Smooth muscle cell (in vitro differentiated cells): ENCODE results near the gene POLR2I. TPM values are rescaled to one million over a fixed set of nuclear protein-coding genes. Genes with fewer than 3 reads are reported as not detected.

Experiments
- DNase-seq: peaks from one replicate; lab custom pipeline; 2025; ENCODE audit not compliant: unreplicated experiment; lab: John Stamatoyannopoulos, UW
- H2AFZ ChIP-seq: fragments of 200-600 bp; sonication (generic); 2 replicates; pipeline ENCODE4 v1.6.0; 2016; ENCODE audit warnings: antibody characterized with exemption, low read depth, mild to moderate bottlenecking
- H3F3A ChIP-seq: fragments of 200-600 bp; sonication (generic); 2 replicates; pipeline ENCODE4 v1.6.0; 2017; ENCODE audit warnings: antibody characterized with exemption, low read depth
- H3K27ac ChIP-seq: fragments of 200-600 bp; sonication (generic); 2 replicates; pipeline ENCODE4 v1.5.1; 2016; ENCODE audit warnings: low read depth, mild to moderate bottlenecking
- H3K27me3 ChIP-seq: fragments of 200-600 bp; sonication (generic); 2 replicates; pipeline ENCODE4 v1.6.1; 2016; ENCODE audit warnings: low read depth, mild to moderate bottlenecking
- H3K36me3 ChIP-seq: fragments of 200-600 bp; sonication (generic); 2 replicates; pipeline ENCODE4 v1.5.1; 2016; ENCODE audit warnings: low read depth
- H3K4me1 ChIP-seq: fragments of 200-600 bp; sonication (generic); 2 replicates; pipeline ENCODE4 v1.5.1; 2016; ENCODE audit warnings: low read depth
- H3K4me2 ChIP-seq: fragments of 200-600 bp; sonication (generic); 2 replicates; pipeline ENCODE4 v1.6.0; 2016; ENCODE audit warnings: mild to moderate bottlenecking
- H3K4me3 ChIP-seq: fragments of 200-600 bp; sonication (generic); 2 replicates; pipeline ENCODE4 v1.5.1; 2016; ENCODE audit warnings: mild to moderate bottlenecking
- H3K79me2 ChIP-seq: fragments of 200-600 bp; sonication (generic); 2 replicates; pipeline ENCODE4 v1.6.0; 2016; ENCODE audit warnings: low read depth, mild to moderate bottlenecking
- H3K9ac ChIP-seq: fragments of 200-600 bp; sonication (generic); 2 replicates; pipeline ENCODE4 v1.6.0; 2016; ENCODE audit warnings: low read depth
- H3K9me3 ChIP-seq: fragments of 200-600 bp; sonication (generic); replicated peaks from 2 replicates; pipeline ENCODE4 v1.5.1; 2016; ENCODE audit warnings: low read depth
- H4K20me1 ChIP-seq: fragments of 200-600 bp; sonication (generic); 2 replicates; pipeline ENCODE4 v1.6.0; 2016; ENCODE audit warnings: low read depth
- CTCF ChIP-seq: fragments of 200-600 bp; sonication (generic); IDR thresholded peaks from 2 replicates; pipeline ENCODE4 v1.5.1; 2017; ENCODE audit warnings: borderline replicate concordance, mild to moderate bottlenecking, antibody characterized with exemption; ENCODE audit not compliant: insufficient read depth, poor library complexity, severe bottlenecking
- WGBS: methylation state at CpG from one replicate; pipeline ENCODE4 v1.1.7; 2016; ENCODE audit warnings: low lambda C conversion rate; 5-methylcytosine and 5-hydroxymethylcytosine counted together
- polyA plus RNA-seq: library from polyadenylated mRNA; unstranded; fragments of >200 nt; fragmentation: Nextera tagmentation; extraction: Ambion mirVana; gene quantifications from 2 replicates; pipeline ENCODE4 v1.2.1, GENCODE V29; 2016
- total RNA-seq: library from RNA; depleted of rRNA; stranded (reverse); fragments of >200 nt; gene quantifications from 2 replicates; pipeline ENCODE4 v1.2.3, GENCODE V29; 2014

The POLR2I gene
- total RNA-seq = 33.3 and 102 TPM in 2 replicates
- 132 and 172 TPM in 2 replicates for polyA plus RNA-seq

- TF ChIP-seq CTCF = no peak
- Histone ChIP-seq H3K27me3 (no peaks in the 10 kb centered on the region), H3K27ac (peak within 1 kb of the TSS; percentile 13), H3K4me3 (peak within 1 kb of the TSS; percentile 70), H3F3A (no peaks in the 10 kb centered on the region), H2AFZ (peak within 1 kb of the TSS; percentile 46), H3K79me2 (peaks cover 18% of the 10 kb centered on the region), H3K9ac (peak within 1 kb of the TSS; percentile 70), H3K36me3 (no peaks in the 10 kb centered on the region), H3K4me2 (peak within 1 kb of the TSS; percentile 97), H3K9me3 (no peaks in the 10 kb centered on the region), H4K20me1 (peaks cover 4% of the 10 kb centered on the region), H3K4me1 (peaks cover 6% of the 10 kb centered on the region)
- under 1% methylated on average over 56 of the region's 60 CpGs for WGBS
- peak; percentile 93 for DNase-seq
These were observed at the start of gene POLR2I for GRCh38 chr19:36114721-36115452. TSS of gene POLR2I (minus strand) at chr19:36114875. CDS start at chr19:36114856, 19 bp downstream.

- Histone ChIP-seq H4K20me1 (peaks cover 3% of the 10 kb centered on the region), H3F3A (no peaks in the 10 kb centered on the region), H3K36me3 (no peaks in the 10 kb centered on the region), H3K27ac (no peak overlapping the region), H3K4me3 (no peak overlapping the region), H3K79me2 (no peaks in the 10 kb centered on the region), H3K4me2 (no peak overlapping the region), H3K9ac (no peak overlapping the region), H3K27me3 (no peaks in the 10 kb centered on the region), H2AFZ (no peak overlapping the region), H3K4me1 (peaks cover 5% of the 10 kb centered on the region), H3K9me3 (no peaks in the 10 kb centered on the region)
- DNase-seq = no peak
- no peak for TF ChIP-seq CTCF
- WGBS = 98% methylated on average over 12 of the region's 12 CpGs
These were observed 49.1 kb upstream of the POLR2I start for GRCh38 chr19:36163813-36164212.

- H3F3A ChIP-seq = no peaks in the 10 kb centered on the region
- H2AFZ ChIP-seq = no peak overlapping the region
- TF ChIP-seq CTCF = no peak
- H3K36me3 ChIP-seq = no peaks in the 10 kb centered on the region
- H3K9me3 ChIP-seq = no peaks in the 10 kb centered on the region
- H3K4me3 ChIP-seq = no peak overlapping the region
- H3K27ac ChIP-seq = no peak overlapping the region
- no peak overlapping the region for H3K9ac ChIP-seq
- H3K79me2 ChIP-seq = no peaks in the 10 kb centered on the region
- H3K4me1 ChIP-seq = peaks cover 5% of the 10 kb centered on the region
- no peak for DNase-seq
- 88% methylated on average over 7 of the region's 7 CpGs for WGBS
- no peak overlapping the region for H3K4me2 ChIP-seq
- no peaks in the 10 kb centered on the region for H3K27me3 ChIP-seq
- peaks cover 3% of the 10 kb centered on the region for H4K20me1 ChIP-seq
These were observed 46.3 kb upstream of the POLR2I start for GRCh38 chr19:36160821-36161596.
